Measurements from ENCODE around the gene MAP6D1. TPM values are rescaled to one million over a fixed set of nuclear protein-coding genes. Genes with fewer than 3 reads are reported as not detected.

Gene MAP6D1
- total and polyA plus RNA-seq, 2 of the 4 experiments (the other 2 are of a cell fraction): 2.7 to 5.2 TPM

GRCh38 chr3:183823963-183824362 is 1.4 kb downstream of the MAP6D1 start:
- Histone ChIP-seq H2BK15ac (ENCODE audit: low read depth, low read length) (no peak overlapping the region), H3K14ac (replicated peaks; ENCODE audit: low read depth, low read length) (no peak overlapping the region), H3K9ac (ENCODE audit: low read depth, low read length) (no peak overlapping the region; the same call in 1 of the 2 replicates), H3K4me1 (ENCODE audit: control insufficient read depth, insufficient read depth, low read length) (no peaks in the 10 kb centered on the region), H2AFZ (replicated peaks; ENCODE audit: low read length, poor library complexity) (no peak overlapping the region), H2AK9ac (replicated peaks; ENCODE audit: low read depth, low read length, poor library complexity) (no peak overlapping the region), H3K36me3 (ENCODE audit: control insufficient read depth, insufficient read depth, low read length) (peaks cover 8% of the 10 kb centered on the region), H3K18ac (ENCODE audit: low read depth, low read length) (no peak overlapping the region), H2AK5ac (ENCODE audit: low read depth, low read length) (no peak overlapping the region), H3K27me3 (ENCODE audit: control insufficient read depth, insufficient read depth, low read length) (no peaks in the 10 kb centered on the region), H2BK120ac (ENCODE audit: low read depth, low read length) (no peak overlapping the region), H3K4ac (ENCODE audit: low read depth, low read length) (no peak overlapping the region), H3K9me1 (ENCODE audit: insufficient read depth, low read length) (no peaks in the 10 kb centered on the region), H3K4me2 (ENCODE audit: low read depth, low read length) (no peak overlapping the region), H2BK5ac (ENCODE audit: low read depth, low read length, poor library complexity, severe bottlenecking) (no peak overlapping the region), H3K9me3 (ENCODE audit: control insufficient read depth, insufficient read depth, low read length) (no peaks in the 10 kb centered on the region), H3K4me3 (ENCODE audit: insufficient read depth, low read depth, low read length) (no peak overlapping the region), H4K20me1 (ENCODE audit: insufficient read depth, low read length) (peaks cover 10% of the 10 kb centered on the region), H4K91ac (ENCODE audit: insufficient read depth, low read depth, low read length) (no peak overlapping the region), H2BK20ac (ENCODE audit: low read depth, low read length) (no peak overlapping the region), H4K5ac (ENCODE audit: low read depth, low read length) (no peak overlapping the region), H3K56ac (ENCODE audit: extremely low read depth, insufficient read depth, low read length) (no peak overlapping the region), H3K23ac (ENCODE audit: low read depth, low read length) (no peak overlapping the region), H4K8ac (ENCODE audit: low read depth in 2 of 2, low read length in 2 of 2) (no peak overlapping the region), H3K79me1 (ENCODE audit: low read depth in 1 of 2, low read length in 2 of 2) (peaks cover 0 to 3% of the 10 kb centered on the region in 2 experiments; a peak in 1 of 4 replicates), H3K27ac (ENCODE audit: insufficient read depth, low read length) (no peak overlapping the region)
- dilution Hi-C loops (cut with HindIII; ENCODE audit: low sequenced_read_pairs, unreplicated experiment) (no loop called here), in situ Hi-C loops (cut with MboI; ENCODE audit: low sequenced_read_pairs) (no loop called here), intact Hi-C loops (cut with micrococcal nuclease) (no loop called here)
- TF ChIP-seq MAFK (IDR thresholded peaks at IDR 0.05; ENCODE audit: low read depth, low read length) (no peak), CTCF (conservative IDR thresholded peaks at IDR 0.05; ENCODE audit: low read depth, low read length) (no peak)
- ATAC-seq (ENCODE audit: low read depth) (no peak), DNase-seq (no peak)
- POLR2A ChIA-PET (ENCODE audit: unreplicated experiment): no interaction called here
- CTCF ChIA-PET: interaction anchor here (0.8 to 1.9 kb wide), 2 partner anchors 9 to 832 kb away, joined by 3 to 4 read pairs; no protein-coding TSS in a partner anchor
- BruUV-seq (replicated peaks): no TSS peak
- WGBS, 2 experiments (ENCODE audit: extremely low coverage in 2 of 2, insufficient read length in 1 of 2): no CpG with 5 or more reads among the region's 5 CpGs

All from IMR-90 (cell line).